Measurements from ENCODE around the gene TMEM54.
"Not testable (repeated sequence)": the region's sequence is repeated elsewhere in the genome, so short reads cannot be mapped to it uniquely, and the experiment has no call there.

Gene TMEM54

DNA sequence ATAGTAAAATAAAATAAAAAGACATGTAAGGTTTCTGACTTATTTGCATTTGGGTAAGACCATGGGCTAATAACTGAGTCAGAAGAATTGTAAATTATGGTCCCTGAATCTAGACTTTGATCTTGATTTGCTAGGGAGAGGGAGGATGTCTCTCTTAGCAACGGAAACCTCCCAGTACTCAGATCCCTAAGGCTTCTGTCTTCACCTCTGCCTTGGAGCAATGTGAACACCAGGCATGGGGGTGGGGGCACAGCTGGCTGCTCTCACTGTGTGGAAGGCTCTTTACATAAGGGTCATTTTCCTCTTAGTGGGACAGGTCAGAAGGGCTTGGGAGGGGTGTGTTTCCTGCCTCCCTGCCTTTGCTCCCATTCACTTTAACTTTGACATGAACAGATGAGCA lies 17.0 kb upstream of the TMEM54 start:
- no peak for DNase-seq

DNA sequence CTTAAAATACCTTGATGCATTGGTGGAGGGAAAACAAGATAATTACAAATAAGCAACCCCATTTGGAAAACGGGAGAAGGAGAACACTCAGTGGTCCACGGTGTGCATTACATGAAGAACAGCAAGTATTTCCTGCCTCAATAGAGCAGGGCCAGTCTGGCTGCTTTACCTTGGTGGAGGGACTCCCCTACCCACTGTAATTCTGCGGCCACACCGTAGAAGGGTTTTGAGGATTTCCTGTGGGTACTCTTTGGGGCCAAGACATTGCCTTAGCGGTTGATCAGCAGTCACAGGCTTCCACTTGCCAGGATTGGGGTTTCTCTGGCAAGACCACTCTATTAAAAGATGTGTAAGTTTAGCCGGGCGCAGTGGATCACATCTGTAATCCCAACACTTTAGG lies 16.3 kb upstream of the TMEM54 start:
- no peak for DNase-seq

DNA sequence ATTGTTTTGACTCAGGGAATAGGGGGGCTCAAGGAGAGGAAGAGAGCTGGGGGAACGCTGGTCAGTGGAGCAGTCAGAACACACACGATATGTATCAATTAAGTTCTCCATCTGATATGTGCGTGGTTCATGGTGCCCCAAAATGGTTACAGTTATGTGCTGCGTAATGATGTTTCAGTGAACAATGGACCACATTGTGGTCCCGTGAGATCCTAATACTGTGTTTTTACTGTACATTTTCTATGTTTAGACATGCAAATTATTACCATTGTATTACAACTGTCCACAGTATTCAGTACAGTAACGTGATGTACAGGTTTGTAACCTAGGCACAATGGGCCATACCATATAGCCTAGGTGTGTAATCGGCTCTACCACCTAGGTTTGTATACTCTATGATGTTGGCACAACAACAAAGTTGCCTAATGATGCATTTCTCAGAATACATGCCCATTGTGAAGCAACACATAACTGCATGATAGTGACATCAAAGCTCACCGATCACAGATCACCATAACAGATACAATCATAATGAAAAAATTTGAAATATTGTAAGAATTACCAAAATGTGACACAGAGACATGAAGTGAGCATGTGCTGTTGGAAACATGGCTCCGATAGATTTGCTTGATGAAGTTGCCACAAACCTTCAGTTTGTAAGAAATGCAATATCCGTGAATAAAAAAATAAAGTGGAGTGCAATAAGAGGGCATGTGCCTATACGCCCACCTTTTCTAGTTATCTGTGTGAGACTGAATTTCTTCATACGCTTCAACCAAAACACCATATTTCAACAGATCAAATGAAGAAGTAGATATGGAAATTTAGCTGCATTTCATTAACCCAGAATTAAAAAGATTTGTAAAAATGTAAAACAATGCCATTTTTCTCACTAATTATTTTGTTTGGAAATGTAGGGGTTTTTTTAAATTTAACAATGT lies 14.8 kb upstream of the TMEM54 start:
- no peak for DNase-seq

DNA sequence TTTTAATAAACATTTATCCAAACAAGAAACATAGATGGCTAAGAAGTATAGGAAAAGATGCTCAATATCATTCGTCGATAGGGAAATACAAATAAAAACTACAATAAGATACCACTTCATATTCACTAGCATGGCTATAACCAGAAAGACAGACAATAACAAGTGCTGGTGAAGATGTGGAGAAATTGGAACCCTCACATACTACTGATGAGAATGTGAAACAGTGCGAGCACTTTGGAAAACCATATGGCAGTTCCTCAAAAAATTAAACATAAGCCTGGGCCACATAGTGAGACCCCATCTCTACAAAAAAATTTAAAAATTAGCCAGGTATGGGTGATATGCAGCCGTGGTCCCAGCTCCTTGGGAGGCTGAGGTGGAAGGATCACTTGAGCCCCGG lies 9.1 kb upstream of the TMEM54 start:
- no peak for DNase-seq

DNA sequence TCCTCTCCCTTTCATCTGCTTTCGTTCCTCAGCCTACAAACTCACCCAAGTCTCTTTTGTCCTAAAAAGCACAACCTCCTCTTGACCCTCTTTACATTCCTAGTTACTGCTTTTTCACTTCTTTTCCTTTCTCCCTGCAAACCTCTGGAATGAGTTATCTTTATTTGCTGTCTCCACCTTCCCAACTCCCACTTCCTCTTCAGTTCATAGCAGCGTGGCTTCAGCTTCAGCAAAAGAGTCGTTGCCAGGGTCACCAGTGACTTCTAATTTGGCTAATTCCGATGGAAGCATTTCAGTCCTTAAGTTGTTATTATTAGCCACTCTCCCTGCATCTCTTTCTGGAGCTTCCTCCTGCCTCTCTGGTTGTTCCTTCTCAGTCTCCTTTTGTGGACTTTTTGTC lies 6.2 kb upstream of the TMEM54 start:
- DNase-seq: no peak

DNA sequence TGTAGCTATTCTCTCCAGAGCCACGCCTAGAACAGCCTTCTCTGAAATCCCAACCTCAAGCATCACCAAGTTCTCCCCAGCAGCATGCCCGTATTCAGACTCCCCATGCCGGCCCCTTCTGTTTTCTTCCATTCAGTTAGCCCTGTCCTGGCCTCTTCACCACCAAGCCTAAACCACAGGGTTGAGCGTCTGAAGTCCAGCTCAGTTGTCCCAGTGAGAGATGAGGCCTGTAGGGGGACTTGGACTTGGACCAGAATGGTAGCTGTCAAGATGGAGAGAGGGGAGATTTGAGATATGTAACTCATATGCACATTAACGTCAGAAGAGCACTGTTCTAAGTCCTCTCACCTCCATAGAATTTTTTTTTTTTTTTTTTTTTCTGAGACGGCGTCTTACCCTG lies 5.5 kb upstream of the TMEM54 start:
- DNase-seq: no peak

DNA sequence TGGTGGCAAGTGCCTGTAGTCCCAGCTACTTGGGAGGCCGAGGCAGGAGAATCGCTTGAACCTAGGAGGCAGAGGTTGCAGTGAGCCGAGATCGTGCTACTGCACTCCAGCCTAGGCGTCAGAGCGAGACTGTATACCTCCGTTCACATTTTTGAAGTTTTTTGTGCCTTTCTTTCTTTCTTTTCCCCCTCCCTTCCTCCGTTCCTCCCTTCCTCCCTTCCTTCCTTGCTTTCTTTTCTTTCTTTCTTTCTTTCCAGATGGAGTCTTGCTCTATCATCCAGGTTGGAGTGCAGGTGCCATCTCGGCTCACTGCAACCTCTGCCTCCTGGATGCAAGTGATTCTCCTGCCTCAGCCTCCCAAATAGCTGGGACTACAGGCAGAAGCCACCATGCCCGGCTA lies 4.4 kb upstream of the TMEM54 start:
- not testable (repeated sequence) for DNase-seq

DNA sequence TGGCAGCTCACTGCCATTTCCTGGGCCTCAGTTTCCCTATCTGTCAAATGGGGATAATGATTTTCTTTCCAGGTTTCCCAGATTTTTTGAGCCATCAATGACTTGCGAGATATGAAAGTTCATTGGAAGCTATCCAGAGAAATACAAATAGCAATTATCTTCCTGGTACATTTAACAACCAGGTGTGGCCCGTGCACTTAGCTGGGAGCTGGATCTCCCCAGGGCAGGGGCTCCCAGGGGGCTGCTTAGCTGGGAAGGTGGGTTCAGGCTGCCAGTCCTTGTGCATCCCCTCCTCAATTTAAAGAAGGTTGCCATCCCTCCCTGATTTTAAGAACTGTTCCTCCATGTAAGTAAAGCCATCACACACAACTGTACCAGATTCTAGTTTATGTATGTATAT lies 3.6 kb upstream of the TMEM54 start:
- no peak for DNase-seq

DNA sequence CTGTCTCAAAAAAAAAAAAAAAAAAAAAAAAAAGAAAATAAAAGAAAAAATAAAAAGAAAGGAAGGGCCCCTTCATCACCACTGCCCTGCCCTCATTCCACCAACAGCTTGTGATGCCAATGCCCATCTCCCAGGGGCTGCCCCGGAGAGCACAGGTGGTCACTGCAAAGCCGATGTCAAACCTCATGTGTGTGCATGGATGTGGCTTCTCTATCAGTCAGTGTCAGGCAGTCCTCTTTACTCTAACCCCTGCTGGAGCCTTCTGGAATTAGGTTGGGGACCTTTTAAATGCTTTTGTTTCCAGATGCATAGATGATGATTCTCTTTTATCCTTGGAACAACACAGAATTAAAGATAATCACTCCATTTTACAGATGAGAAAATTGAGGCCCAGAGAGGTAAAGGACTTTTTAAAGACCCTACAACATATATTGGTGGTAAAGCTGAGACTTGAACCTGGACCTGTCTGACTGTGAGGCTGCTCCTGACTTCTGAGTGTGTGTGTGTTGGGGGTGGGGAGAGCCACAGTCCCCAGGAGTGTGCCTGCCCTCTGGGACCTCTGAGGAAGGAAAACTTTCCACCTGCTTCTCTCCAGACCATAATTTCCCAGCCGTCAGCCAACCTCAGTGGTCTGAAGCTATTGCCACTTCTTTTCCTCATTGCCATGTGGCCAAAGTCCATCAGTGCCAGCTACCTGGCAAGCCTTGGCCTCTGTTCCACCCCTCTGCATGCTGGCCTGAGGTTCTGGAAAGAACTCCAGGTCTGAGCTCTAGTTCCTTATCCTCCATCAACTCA lies 3.0 kb upstream of the TMEM54 start:
- no peak for DNase-seq

DNA sequence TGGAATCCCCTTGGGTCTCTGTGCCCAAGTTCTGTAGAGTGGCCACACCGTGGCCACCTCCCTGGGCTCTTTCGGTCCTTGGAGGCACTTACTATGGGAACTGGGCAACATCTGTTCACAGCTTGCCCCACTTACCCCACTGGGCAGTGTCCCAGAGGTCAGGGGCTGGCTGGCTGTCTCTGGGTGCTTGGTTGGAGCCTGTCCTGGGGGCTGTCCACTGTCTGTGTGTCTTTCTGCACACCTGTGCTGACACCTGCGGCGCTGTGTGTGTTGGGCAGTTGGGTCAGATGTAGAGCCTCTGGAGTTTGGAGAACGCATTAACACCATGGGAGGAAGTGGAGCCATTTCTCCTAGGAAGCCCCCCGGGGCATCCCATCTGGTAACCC lies 1.3 kb upstream of the TMEM54 start:
- DNase-seq: no peak

DNA sequence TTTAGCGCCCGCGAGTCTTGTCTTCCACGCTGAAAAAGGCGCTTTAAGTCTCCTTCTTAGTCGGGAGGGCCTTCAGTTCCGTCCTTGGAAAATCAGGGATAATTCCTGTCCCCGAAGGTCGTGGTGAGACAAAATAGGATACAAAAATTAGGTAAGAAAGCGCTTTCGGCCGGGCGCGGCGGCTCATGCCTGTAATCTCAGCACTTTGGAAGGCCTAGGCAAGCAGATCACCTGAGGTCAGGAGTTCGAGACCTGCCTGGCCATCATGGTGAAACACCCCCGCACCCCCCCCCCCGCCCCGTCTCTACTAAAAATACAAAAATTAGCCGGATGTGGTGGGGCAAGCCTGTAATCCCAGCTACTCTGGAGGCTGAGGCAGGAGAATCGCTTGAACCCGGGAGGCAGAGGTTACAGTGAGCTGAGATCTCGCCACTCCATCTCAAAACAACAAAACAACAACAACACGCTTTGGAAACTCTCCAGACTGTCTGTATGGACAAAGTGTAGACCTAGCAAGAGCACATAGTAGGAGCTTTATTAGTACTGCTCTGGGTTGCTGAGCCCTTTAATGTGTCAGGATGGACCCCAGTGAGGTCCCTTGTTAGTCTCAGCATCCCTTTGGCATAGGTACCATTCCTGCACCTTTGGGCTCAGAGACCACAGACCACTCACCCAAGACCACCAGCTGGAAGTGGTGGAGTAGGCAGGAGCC lies 790 bp upstream of the TMEM54 start:
- DNase-seq: no peak

DNA sequence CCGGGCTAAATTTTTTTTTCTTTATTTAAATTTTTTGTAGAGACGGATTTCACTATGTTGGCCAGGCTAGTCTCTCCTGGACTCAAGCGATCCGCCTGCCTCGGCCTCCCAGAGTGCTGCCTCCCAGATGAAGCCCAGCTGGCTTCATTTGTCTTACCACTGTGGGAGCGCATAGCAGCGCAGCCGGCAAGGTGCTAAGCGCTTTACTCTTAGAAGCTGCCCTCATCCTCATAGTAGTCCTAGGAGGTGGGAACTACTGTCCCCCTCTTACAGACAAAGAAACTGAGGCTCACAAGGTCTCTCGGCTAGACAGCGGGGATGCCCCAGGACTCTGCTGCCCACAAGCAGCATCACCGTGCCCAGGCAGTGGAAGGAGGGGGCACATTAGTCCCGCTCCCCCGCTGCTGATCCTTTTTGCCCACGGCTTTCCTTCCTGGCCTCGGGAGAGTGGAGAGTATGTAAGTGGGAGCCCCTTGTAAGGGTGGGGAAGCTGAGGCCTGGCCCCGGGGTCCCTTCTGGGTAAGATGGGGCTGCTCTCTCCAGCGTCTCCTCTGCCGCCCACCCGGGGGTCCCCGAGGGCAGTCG lies 726 bp downstream of the TMEM54 start:
- DNase-seq: no peak

DNA sequence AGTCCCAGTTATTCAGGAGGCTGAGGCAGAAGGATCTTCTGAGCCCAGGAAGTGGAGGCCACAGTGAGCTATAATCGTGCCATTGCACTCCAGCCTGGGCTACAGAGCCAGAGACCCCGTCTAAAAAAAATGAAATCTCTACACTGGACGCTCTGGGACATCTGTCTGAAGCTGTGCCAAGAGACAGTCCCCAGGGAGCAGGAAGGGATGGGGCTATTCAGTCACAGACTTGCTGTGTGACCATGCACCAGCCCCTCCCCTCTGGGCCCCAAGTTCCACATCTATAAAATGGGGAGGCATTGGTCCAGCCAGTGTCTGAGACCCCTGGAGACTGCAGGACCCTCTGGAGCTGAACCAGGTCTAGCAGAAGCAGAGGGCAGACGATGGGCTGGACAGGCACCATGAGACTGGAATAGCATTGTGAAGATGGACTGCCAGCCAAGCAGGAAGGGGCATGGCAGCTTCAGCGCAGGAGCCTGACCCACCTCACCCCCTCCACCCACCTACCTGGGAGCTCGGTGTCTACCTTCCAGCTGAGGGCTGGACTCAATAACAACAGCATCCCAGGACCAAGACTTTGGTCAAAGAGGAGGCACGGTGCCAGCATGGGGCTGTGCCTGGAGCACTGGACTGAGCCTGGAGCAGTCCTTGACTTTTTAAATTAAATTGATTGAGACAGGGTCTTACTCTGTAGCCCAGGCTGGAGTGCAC lies 1.4 kb downstream of the TMEM54 start:
- no peak for DNase-seq

DNA sequence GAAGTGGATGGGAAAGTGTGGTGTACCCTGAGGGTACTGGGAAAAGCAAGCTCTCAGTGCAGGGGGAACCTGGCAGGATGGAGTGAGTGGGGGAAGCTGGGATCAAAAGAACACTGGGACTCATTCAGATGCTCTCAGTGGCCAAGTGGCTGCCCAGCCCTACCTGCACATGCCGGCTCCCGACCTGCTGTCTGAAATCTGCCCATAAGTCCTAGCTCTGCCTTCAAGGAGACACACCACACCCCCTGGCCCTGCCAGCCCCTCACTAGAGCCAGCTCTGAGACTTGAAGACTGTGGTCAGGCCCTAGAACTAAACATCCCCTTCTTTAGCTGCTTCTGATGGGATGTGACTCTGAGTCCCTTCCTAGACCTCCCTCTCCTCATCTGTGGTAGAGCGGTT lies 2.2 kb downstream of the TMEM54 start:
- DNase-seq: no peak

DNA sequence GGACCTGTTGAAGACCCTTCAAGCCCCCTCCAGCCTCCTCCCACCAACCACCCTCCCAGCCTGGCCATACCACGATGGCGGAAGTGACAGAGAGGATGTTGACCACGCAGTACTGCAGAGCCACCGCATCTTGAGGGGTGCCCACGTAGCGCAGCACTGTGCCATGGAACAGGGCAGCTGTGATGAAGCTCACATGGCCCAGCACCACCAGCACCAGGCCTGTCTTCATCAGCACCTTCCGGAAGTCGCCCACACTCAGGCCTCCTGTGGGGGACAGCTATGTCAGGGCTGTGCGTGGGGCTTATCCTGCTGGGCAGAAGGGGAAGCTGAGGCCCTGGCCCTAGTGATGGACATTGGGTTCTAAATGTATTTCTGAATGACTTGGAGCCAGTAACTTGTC lies 3.1 kb downstream of the TMEM54 start:
- no peak for DNase-seq

DNA sequence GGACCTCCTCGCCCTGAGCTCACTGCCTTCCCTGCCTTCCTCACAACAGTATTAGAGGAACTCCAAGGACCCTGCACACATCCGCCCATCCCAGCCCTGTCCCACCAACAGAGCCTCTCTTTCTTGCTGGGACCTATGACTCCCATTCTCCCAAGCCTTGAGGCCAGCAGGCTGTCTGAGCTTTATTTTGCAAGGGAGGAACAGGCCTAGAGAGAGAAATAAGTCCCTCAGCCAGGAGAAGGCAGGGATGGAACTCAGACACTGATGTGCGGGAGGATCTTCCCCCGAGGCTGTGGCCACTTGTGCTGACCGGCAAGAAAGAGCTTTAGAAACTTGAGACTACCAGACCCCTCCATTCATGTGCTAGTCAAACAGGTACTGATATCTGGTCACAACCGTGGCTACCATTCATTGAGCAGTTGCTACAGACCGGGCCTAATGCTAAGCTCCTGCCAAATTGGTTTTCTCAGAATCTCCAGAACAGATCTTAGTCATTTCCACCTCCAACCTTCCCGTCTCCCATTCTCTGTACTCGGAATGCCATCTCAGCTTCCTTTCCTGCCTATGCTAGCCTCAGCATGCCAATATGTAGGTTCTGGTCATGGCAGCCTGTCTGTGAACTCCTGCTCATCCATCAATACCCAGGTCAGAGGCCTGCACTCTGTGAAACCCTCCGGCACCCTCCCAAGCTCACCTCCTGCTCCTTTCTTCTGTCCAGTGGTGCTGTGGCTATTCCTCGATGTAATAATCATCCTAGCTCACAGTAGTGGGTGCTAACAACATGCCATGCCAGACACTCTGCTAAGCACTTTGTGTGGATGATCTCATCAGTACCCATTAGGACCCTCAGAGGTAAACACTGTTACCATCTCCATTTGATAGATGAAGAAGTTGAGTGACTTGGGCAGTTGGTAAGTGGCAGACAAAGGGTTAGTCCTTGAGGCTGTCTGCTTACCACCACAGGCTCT lies 3.8 kb downstream of the TMEM54 start:
- no peak for DNase-seq

DNA sequence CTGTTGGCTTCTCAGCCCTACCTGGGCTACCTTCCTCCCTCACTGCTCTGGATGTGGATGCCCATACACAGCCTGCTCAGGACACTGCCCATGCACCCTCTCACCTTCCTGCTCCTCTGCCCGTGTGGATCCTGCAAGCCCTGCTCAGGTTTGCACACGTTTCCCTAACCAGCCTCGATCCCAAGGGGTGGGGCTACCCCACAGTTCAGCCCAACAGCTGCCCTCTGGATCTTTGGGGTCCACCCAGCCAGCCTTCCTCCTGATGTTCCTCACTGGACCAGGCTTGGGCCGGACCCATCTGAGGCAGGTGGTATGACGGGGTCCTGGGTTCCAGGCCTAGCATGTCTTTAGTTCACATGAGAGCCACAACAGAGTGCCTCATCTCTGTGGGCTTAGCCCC lies 4.7 kb downstream of the TMEM54 start:
- no peak for DNase-seq

DNA sequence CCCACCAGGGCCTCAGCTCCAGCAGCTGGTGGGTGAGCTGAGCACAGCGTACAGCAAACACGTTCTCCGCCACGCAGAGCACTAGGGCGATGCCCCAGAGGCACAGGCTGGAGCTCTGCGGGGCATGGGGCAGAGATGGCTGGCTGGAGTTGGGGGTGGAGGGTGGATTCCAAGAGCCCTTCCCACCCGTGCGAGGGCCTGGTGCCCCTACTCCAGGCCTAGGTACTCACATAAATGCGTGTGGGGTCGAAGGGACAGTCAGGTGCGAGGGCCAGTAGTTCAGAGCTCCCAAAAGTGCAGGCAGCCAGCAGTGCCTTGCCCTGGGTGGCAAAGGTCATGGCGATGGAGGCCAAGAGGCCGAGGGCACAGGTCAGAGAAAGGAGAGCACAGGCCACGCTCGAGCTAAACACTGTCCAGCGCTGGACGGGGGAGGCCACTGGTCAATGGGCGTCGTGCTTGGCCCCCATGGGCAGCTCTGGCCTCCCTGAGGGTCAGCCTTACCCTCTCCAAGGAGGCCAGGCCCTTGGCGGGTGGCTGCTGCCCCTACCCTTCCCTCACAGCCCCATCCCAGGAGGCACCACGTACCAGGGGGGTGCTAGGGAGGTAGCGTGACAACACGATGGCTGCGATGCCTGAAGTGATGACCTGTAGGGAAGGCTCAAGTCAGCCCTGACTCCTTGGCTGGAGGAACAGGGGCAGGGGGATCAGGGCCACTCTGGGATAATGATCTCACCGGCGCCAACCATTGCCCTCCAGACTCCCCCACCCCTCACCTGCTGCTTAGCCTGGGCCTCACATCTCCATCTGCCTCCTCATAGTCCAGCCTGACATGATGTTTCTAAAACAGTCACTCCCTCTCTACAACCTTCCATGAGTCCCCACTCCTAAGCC lies 5.6 kb downstream of the TMEM54 start:
- no peak for DNase-seq

DNA sequence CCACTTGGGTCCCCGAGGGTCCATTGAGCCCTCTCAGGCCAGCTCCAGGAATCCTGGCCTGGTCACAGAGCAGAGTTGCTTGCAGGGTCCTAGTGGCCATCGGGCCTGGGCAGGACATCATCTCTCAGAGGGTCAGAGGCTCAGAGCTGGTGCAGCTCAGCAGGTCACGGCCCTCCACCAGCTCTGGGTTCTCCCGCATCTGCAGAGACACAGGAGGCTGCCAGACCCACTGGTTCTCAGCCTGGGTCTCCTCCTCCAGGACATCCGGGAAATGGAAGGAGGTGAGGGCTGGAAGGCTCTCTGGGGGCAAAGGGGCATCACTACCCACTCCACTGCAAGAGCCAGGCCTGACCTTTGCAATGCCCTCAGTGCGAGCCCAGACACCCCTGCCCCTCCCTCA lies 6.5 kb downstream of the TMEM54 start:
- no peak for DNase-seq

DNA sequence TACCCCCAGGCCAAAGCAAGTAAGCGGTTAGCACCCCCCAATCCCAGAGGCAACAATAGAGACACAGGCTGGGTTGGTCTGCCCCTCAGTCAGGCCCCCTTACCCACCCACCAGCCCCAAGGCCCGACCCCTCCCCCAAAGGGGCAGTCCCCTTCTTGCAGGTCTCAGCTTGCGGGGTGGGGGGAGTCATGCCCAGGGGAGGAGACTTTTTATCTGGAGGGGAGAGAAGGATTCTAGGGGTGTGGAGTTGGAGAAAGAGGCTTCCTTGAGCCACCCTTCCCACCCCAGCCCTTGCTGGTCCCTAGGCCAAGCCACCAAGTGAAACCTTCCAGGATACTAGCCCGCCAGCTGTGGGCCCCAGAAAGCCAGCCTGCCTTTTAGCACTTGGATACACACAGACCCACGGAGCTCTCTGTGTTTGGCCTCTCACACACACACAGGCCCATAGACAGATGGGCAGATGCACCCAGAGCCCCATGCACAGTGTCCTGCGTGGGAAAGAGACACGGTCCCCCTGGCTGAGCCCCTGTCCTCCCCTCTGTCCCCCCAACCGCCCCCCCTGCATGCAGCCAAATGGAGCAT lies 7.1 kb downstream of the TMEM54 start:
- DNase-seq: no peak
